Activated CD8-positive, alpha-beta memory T cell treated with anti-CD3 and anti-CD28 coated beads for 4 hours (primary cell): ENCODE measurements around the gene MLNR.

Experiments used
- DNase-seq, 2 donors: peaks; one replicate each; pipeline ENCODE4 v3.0.0-alpha.2; 2020; ENCODE audit warnings: low read depth in 2 of 2

The MLNR gene

GRCh38 chr13:49226613-49227012, 6.5 kb downstream of the MLNR start:
- DNase-seq = no peak

- DNase-seq = no peak
Measured at GRCh38 chr13:49234741-49235140, 14.6 kb downstream of the MLNR start.

- no peak for DNase-seq
Measured at GRCh38 chr13:49235856-49236431, 15.8 kb downstream of the MLNR start.

GRCh38 chr13:49238621-49239020, 18.5 kb downstream of the MLNR start:
- no peak for DNase-seq

- no peak for DNase-seq
Measured at GRCh38 chr13:49240017-49240416, 19.9 kb downstream of the MLNR start.

- DNase-seq = no peak
Measured at GRCh38 chr13:49241296-49241695, 21.2 kb downstream of the MLNR start.

GRCh38 chr13:49245101-49245500, 25.0 kb downstream of the MLNR start:
- DNase-seq = no peak

- DNase-seq = no peak
Measured at GRCh38 chr13:49246850-49247642, 26.9 kb downstream of the MLNR start.

- peak; percentile 79 to 84 for DNase-seq
Measured at GRCh38 chr13:49247643-49248621, 27.8 kb downstream of the MLNR start, which contains the start of gene CDADC1. Gene CDADC1 (plus strand): TSS chr13:49247925. CDS start chr13:49248038, 113 bp downstream.

GRCh38 chr13:49248622-49249002, 28.5 kb downstream of the MLNR start:
- DNase-seq = no peak

- no peak for DNase-seq
Measured at GRCh38 chr13:49251326-49251725, 31.2 kb downstream of the MLNR start.

- no peak for DNase-seq
Measured at GRCh38 chr13:49253310-49253709, 33.2 kb downstream of the MLNR start.

GRCh38 chr13:49254007-49254406, 33.9 kb downstream of the MLNR start:
- DNase-seq = no peak

GRCh38 chr13:49256841-49257240, 36.7 kb downstream of the MLNR start:
- no peak for DNase-seq

- DNase-seq = no peak
Measured at GRCh38 chr13:49258089-49258796, 38.1 kb downstream of the MLNR start.

- DNase-seq = no peak
Measured at GRCh38 chr13:49259586-49259985, 39.4 kb downstream of the MLNR start.

- no peak for DNase-seq
Measured at GRCh38 chr13:49262634-49263033, 42.5 kb downstream of the MLNR start.

- no peak for DNase-seq
Measured at GRCh38 chr13:49265822-49266221, 45.7 kb downstream of the MLNR start.

GRCh38 chr13:49271264-49271663, 51.1 kb downstream of the MLNR start:
- DNase-seq = no peak
